H1 (cell line): ENCODE results near the gene MMP28. TPM values are rescaled to one million over a fixed set of nuclear protein-coding genes. Genes with fewer than 3 reads are reported as not detected.

ENCODE experiments used
- ATF2 ChIP-seq: IDR thresholded peaks from 2 replicates; pipeline ENCODE4 v1.6.1; 2012; ENCODE audit warnings: low read length, inconsistent platforms
- POU5F1 ChIP-seq: IDR thresholded peaks from 2 replicates; pipeline ENCODE4 v1.6.1; 2011; ENCODE audit warnings: low read depth, mild to moderate bottlenecking, low read length, moderate library complexity
- SRF ChIP-seq: IDR thresholded peaks from 2 replicates; pipeline ENCODE4 v1.6.1; 2011; ENCODE audit warnings: mild to moderate bottlenecking, low read depth, low read length, moderate library complexity
- polyA plus RNA-seq, 7 experiments: library from polyadenylated mRNA; depleted of rRNA in 3 of 7; stranded (reverse) in 5 of 7; unstranded in 2 of 7; fragments of >200 nt in 5 of 7; fragments of 200-250 nt in 2 of 7; gene quantifications; 1 replicate in 5 of 7; 2 replicates in 1 of 7; 4 replicates in 1 of 7; pipeline versions ENCODE4 v1.2.1 to v1.2.3, GENCODE V29; 2011 to 2013; ENCODE audit warnings: missing spikeins in 2 of 7, mixed read lengths in 2 of 7
- total RNA-seq: library from RNA; stranded (reverse); fragmentation: NEBNext Ultra II Directional; extraction: Animal tissue kit (Norgen Biotek cat#: 25700); gene quantifications from 2 replicates; pipeline ENCODE4 v1.2.1, GENCODE V29; 2021

Gene MMP28
- total and polyA plus RNA-seq, 2 of the 8 experiments (the other 6 are each of a cell fraction or from before 2014, with no cell fraction given): not detected

GRCh38 chr17:35744830-35745229 lies 50.6 kb downstream of the MMP28 start (continued):
- TF ChIP-seq POU5F1: no peak
- no peak for TF ChIP-seq SRF
- no peak for TF ChIP-seq ATF2
- TF ChIP-seq, all 59 proteins: peak for 0
